ENCODE measurements around the gene SEC14L3. TPM values are rescaled to one million over a fixed set of nuclear protein-coding genes. Genes with fewer than 3 reads are reported as not detected.

The SEC14L3 gene
- under 1 TPM in 2 of 10 donors, not detected in 8; 0.08 to 0.10 TPM for polyA plus RNA-seq (ENCODE audit: insufficient read length in 10 of 10)
- long read RNA-seq, donor 1 = 0 reads
- long read RNA-seq, donor 2 = 0 reads
- long read RNA-seq, donor 3 = 0 reads
- long read RNA-seq, donor 4 = 0 reads
- long read RNA-seq, donor 5 = 0 reads
- long read RNA-seq, donor 6 = 0 reads
- long read RNA-seq, donor 7 = 0 reads
- long read RNA-seq, donor 8 = 0 reads
- long read RNA-seq, donor 9 = 0 reads

- no peak for DNase-seq
Measured at GRCh38 chr22:30471616-30472318, at the start of gene SEC14L3. Gene SEC14L3 (minus strand): TSS chr22:30472017. CDS start chr22:30471958, 59 bp downstream.

- no peak for DNase-seq
Measured at GRCh38 chr22:30519842-30520425, 48.1 kb upstream of the SEC14L3 start.

GRCh38 chr22:30516731-30517130, 44.9 kb upstream of the SEC14L3 start:
- DNase-seq = no peak

- no peak for DNase-seq
Measured at GRCh38 chr22:30516273-30516672, 44.5 kb upstream of the SEC14L3 start.

- DNase-seq = no peak
Measured at GRCh38 chr22:30514252-30514651, 42.4 kb upstream of the SEC14L3 start.

- DNase-seq = no peak
Measured at GRCh38 chr22:30513462-30513861, 41.6 kb upstream of the SEC14L3 start.

- no peak for DNase-seq
Measured at GRCh38 chr22:30511911-30512310, 40.1 kb upstream of the SEC14L3 start.

- DNase-seq = no peak
Measured at GRCh38 chr22:30511109-30511508, 39.3 kb upstream of the SEC14L3 start.

GRCh38 chr22:30508216-30508615, 36.4 kb upstream of the SEC14L3 start:
- DNase-seq = no peak

- DNase-seq = no peak
Measured at GRCh38 chr22:30507670-30508069, 35.9 kb upstream of the SEC14L3 start.

- no peak for DNase-seq
Measured at GRCh38 chr22:30506507-30506968, 34.7 kb upstream of the SEC14L3 start.

- no peak for DNase-seq
Measured at GRCh38 chr22:30503551-30503950, 31.7 kb upstream of the SEC14L3 start.

- DNase-seq = no peak
Measured at GRCh38 chr22:30502911-30503310, 31.1 kb upstream of the SEC14L3 start.

GRCh38 chr22:30502153-30502552, 30.3 kb upstream of the SEC14L3 start:
- no peak for DNase-seq

- no peak for DNase-seq
Measured at GRCh38 chr22:30500628-30501027, 28.8 kb upstream of the SEC14L3 start.

GRCh38 chr22:30497466-30498150, 25.8 kb upstream of the SEC14L3 start:
- no peak for DNase-seq

- DNase-seq = no peak
Measured at GRCh38 chr22:30495041-30495784, 23.4 kb upstream of the SEC14L3 start.

- no peak for DNase-seq
Measured at GRCh38 chr22:30492144-30492543, 20.3 kb upstream of the SEC14L3 start.

GRCh38 chr22:30491381-30491780, 19.6 kb upstream of the SEC14L3 start:
- no peak for DNase-seq

GRCh38 chr22:30490399-30490798, 18.6 kb upstream of the SEC14L3 start:
- no peak for DNase-seq

GRCh38 chr22:30488121-30488520, 16.3 kb upstream of the SEC14L3 start:
- no peak for DNase-seq

- no peak for DNase-seq
Measured at GRCh38 chr22:30486661-30487115, 14.9 kb upstream of the SEC14L3 start.
